Stimulated activated effector memory CD8-positive, alpha-beta T cell treated with anti-CD3 and anti-CD28 coated beads, Interleukin-12 subunit alpha, Interleukin-12 subunit beta, amount 100 ng/mL, for 72 hours (primary cell): ENCODE measurements around the gene KDM4C.

Experiments used
- ATAC-seq: fragments of 150-1000 bp; cut with Tn5 transposase; 2 replicates; pipeline ENCODE4 v1.10.0; 2021
- DNase-seq, 2 donors: peaks; one replicate each; pipeline ENCODE4 v3.0.0; 2021 to 2022; ENCODE audit warnings: low spot score in 2 of 2
- H3K27ac Mint-ChIP-seq: one replicate; pipeline ENCODE4 v1.8.0; 2022; ENCODE audit warnings: mild to moderate bottlenecking, mixed read lengths
- H3K36me3 Mint-ChIP-seq: one replicate; pipeline ENCODE4 v1.8.0; 2022; ENCODE audit warnings: mild to moderate bottlenecking, mixed read lengths
- H3K4me1 Mint-ChIP-seq: one replicate; pipeline ENCODE4 v1.8.0; 2022; ENCODE audit warnings: mixed read lengths
- H3K4me3 Mint-ChIP-seq: one replicate; pipeline ENCODE4 v1.8.0; 2022; ENCODE audit warnings: mild to moderate bottlenecking, mixed read lengths
- H3K9me3 Mint-ChIP-seq: one replicate; pipeline ENCODE4 v1.8.0; 2022; ENCODE audit warnings: mixed read lengths

The KDM4C gene

DNA sequence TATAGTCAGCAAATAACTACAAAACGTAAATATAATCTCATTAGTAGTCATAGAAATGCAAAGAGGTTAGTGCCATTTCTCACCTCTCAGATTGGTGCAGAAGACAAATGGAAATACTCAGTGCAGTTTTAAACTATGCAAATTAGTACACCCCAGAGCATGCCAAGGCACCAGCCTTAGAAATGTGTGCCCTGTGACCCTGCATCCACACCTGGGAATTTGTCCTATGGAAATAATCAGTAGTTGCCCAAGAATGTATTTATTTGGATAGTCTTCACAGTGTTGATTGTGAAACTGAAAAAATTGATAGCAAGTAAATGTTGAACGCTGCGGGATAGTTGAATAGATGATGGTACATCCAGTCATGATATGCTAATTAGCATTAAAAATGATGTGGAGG is 152.7 kb downstream of the KDM4C start:
- no peaks in the 10 kb centered on the region for H3K36me3 Mint-ChIP-seq
- ATAC-seq: no peak
- no peak for DNase-seq
- peaks cover 14% of the 10 kb centered on the region for H3K4me1 Mint-ChIP-seq
- no peak overlapping the region for H3K27ac Mint-ChIP-seq
- H3K4me3 Mint-ChIP-seq: no peak overlapping the region
- H3K9me3 Mint-ChIP-seq: no peaks in the 10 kb centered on the region

DNA sequence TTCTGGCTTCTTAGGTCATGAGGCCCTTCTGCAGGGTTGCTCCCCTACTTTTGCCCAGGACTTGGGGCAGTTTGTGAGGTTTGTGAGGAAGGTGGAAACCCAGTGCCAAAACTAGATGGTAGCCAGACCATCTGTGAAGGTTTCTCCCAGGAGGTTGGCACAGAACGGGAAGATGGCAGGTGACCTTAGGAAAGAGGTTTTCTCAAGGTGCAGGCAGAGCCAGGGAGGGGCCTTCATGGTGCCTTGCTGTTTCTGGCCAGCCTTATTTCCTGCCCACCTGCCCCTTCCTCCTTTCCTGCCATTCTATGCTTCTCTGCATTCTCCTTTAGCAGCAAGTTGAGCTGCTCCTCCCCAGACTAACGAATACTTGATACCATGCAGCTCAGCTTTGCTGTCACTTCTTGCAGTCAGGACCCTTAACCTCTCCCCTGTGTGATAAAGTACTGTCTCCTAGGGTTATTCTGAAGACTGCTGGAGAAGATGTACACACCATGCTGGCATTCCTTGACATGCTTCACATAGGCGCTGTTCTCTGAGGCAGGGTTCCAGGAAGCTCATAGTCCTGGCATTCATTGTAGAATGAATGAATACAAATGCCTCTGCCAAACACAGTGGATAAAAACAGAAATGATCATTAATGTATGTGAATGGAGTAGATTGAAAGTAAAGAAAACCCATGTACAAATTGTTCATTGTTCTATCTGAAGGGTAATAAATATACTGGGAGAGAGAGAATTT is 154.3 kb downstream of the KDM4C start:
- peak overlapping the region; percentile 72 for H3K27ac Mint-ChIP-seq

DNA sequence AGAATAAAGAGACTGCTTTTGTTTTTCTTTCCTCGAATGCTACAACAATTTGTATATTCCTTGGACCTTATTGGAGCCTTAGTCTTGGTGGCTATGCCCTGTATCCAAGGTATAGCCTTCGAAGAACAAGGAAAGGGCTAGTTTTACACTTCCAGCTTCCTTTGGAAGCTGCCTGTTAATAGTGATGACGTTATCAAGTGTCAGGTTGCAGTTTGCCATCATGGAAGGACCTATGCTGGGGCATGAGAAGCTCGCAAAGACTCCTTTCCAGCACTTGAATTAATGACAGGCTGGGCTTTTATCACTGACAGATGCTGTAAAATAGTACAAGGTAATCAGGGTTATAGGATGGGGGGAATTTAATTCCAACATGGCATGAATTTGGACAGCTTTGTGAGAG is 157.9 kb downstream of the KDM4C start:
- no peaks in the 10 kb centered on the region for H3K9me3 Mint-ChIP-seq
- H3K27ac Mint-ChIP-seq: no peak overlapping the region
- H3K4me1 Mint-ChIP-seq: peaks cover 40% of the 10 kb centered on the region
- H3K4me3 Mint-ChIP-seq: no peak overlapping the region
- peaks cover 5% of the 10 kb centered on the region for H3K36me3 Mint-ChIP-seq
- DNase-seq (no peak), ATAC-seq (no peak)

More for the DNA sequence above, 154.3 kb downstream of the KDM4C start:
- ATAC-seq (no peak), DNase-seq (no peak)
- no peak overlapping the region for H3K4me3 Mint-ChIP-seq
- H3K4me1 Mint-ChIP-seq: peaks cover 23% of the 10 kb centered on the region
- H3K9me3 Mint-ChIP-seq: no peaks in the 10 kb centered on the region
- no peaks in the 10 kb centered on the region for H3K36me3 Mint-ChIP-seq

DNA sequence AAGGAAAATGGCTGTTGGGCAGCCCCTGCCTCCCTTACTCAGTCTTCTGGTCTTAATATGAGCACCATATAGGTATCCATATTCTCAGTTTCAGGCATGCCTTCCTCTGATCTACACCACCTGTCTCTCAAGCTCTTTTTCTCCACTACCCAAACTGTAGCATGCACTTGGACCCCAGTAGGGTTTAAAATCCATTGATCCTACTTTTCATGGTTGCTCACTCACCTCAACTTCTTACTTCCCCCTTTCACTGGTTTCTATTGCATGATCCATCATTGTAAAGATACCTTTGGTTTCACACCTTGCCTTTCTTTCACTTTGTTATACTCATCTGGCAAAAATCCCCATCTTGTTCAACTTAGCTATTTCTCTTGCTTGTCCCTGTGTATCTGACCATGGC is 159.4 kb downstream of the KDM4C start:
- no peaks in the 10 kb centered on the region for H3K9me3 Mint-ChIP-seq
- no peak overlapping the region for H3K4me3 Mint-ChIP-seq
- H3K4me1 Mint-ChIP-seq: peaks cover 48% of the 10 kb centered on the region
- DNase-seq (no peak), ATAC-seq (peak; percentile 59)
- no peak overlapping the region for H3K27ac Mint-ChIP-seq
- H3K36me3 Mint-ChIP-seq: peaks cover 5% of the 10 kb centered on the region

DNA sequence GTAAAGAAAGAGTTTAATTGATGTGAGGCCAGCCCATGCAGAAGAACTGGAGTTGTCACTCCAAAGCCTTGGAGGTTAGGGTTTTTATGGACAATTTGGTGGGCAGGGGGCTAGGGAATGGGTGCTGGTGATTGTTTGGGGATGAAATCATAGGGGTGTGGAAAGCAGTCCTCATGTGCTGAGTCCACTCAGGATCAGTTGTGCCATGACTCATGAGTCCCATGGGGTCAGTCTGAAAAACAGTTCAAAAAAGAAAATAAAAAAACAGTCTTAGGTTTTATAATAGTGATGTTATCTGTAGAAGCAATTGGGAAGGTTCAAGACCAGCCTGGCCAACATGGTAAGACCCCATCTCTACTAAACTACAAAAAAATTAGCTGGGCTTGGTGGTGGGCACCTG is 162.3 kb downstream of the KDM4C start:
- Mint-ChIP-seq H3K4me3 (no peak overlapping the region), H3K9me3 (no peaks in the 10 kb centered on the region), H3K4me1 (peaks cover 72% of the 10 kb centered on the region), H3K36me3 (peaks cover 11% of the 10 kb centered on the region), H3K27ac (no peak overlapping the region)
- ATAC-seq (no peak), DNase-seq (no peak)

DNA sequence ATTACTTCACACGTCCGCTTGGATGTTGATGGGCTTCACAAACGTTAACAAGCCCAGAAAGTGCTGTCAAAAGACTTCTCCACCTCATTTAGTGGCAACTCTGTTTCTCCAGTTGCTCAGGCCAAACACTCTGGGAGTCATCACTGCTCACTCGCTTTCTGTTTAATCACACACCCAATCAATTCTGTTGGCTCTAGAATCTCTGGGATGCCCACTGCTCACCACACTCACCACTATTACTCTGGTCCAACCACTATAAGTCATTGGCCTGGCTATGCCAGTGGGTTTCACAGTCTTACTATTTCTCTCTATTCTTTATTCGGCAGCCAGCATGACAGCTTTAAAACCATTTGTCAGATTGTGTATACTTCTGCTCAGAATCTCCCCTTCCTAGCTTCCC is 163.5 kb downstream of the KDM4C start:
- peaks cover 77% of the 10 kb centered on the region for H3K4me1 Mint-ChIP-seq
- H3K27ac Mint-ChIP-seq: no peak overlapping the region
- no peaks in the 10 kb centered on the region for H3K9me3 Mint-ChIP-seq
- H3K36me3 Mint-ChIP-seq: peaks cover 11% of the 10 kb centered on the region
- DNase-seq (no peak), ATAC-seq (peak; percentile 61)
- no peak overlapping the region for H3K4me3 Mint-ChIP-seq

DNA sequence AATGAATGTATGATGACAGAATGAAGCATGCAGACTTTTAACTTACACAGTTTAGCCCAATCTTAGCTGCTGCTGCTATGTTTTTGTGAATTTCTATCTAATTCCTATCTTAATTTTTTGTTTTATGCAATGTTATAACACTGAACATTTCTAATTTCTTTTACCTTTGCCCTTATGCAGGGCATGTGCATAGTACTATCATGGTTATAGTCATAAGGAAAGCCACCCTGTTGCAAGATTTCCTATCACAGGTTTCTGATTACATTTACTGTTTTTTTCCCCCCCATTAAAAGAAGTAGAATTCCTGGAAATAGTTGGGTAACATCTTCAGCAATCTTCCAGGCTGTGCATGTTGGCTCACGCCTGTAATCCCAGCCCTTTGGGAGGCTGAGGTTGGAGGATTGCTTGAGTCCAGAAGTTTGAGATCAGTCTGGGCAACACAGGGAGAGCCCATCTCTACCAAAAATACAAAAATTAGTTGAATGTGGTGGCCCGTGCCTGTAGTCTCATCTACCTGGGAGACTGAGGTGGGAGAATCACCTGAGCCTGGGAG is 164.4 kb downstream of the KDM4C start:
- Mint-ChIP-seq H3K4me1 (peaks cover 73% of the 10 kb centered on the region), H3K9me3 (no peaks in the 10 kb centered on the region), H3K27ac (peak overlapping the region; percentile 57), H3K4me3 (no peak overlapping the region), H3K36me3 (peaks cover 11% of the 10 kb centered on the region)
- ATAC-seq (peak; percentile 44), DNase-seq (no peak)

DNA sequence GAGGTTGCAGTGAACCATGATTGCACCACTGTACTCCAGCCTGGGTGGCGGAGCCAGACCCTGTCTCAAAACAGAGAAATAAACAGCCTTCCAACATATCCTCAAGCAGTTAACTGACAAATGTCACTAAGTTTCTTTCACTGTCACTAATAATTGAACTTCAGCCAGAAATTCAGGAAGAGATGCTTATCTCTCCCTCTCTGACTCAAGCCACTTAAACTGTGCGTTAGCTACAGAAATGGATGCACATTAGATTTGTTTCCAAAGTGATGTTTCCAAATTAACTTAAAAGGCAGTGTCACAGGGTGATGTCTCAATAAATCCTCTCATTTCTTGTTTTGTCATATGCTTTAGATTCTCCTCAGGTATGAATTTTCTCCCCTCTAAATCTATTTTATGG is 164.9 kb downstream of the KDM4C start:
- peaks cover 11% of the 10 kb centered on the region for H3K36me3 Mint-ChIP-seq
- no peak for DNase-seq
- no peak overlapping the region for H3K4me3 Mint-ChIP-seq
- ATAC-seq: no peak
- peaks cover 71% of the 10 kb centered on the region for H3K4me1 Mint-ChIP-seq
- H3K9me3 Mint-ChIP-seq: no peaks in the 10 kb centered on the region
- H3K27ac Mint-ChIP-seq: peak overlapping the region; percentile 57

DNA sequence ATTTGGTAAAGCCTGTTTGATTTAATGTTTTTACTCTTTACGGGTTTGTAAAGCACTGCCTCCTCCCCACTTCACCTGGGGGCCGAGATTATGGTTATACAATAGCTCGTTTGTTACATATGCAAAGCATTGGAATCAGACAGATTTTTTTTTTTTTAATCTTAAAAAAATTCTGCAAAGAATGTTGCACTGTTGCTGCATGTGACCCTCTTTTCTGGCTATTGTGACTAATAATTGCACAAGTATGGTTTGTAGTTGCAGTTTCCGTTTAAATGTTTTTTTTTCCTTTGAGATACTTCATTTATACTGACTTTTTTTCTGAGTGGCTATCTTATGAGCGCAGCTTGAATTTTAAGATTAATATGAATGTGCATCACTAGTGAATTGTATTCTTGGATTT is 165.3 kb downstream of the KDM4C start:
- H3K27ac Mint-ChIP-seq: peak overlapping the region; percentile 57
- H3K4me1 Mint-ChIP-seq: peaks cover 73% of the 10 kb centered on the region
- peaks cover 11% of the 10 kb centered on the region for H3K36me3 Mint-ChIP-seq
- DNase-seq (no peak), ATAC-seq (peak; percentile 77)
- no peaks in the 10 kb centered on the region for H3K9me3 Mint-ChIP-seq
- no peak overlapping the region for H3K4me3 Mint-ChIP-seq

DNA sequence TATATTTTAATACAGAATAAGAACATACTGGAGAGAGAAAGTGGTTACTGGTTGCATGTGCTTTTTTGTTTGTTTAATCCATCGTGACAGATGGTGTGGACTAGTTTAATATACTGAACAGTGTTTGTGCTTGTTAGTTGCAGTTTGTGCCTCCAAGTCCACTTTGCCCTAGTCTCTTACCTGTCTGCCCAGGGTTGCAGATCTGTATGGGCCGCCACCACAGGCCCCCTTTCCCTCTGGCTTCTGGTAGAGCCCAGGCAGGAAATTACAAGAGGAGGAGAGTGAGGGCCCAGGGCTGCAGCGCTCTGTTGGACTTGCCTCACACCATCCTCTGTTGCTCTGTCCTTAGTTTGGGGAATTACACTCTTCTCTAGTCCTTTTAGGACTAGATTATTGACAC is 166.4 kb downstream of the KDM4C start:
- ATAC-seq: no peak
- Mint-ChIP-seq H3K9me3 (no peaks in the 10 kb centered on the region), H3K27ac (peak overlapping the region; percentile 9), H3K4me1 (peaks cover 79% of the 10 kb centered on the region), H3K36me3 (peaks cover 11% of the 10 kb centered on the region), H3K4me3 (no peak overlapping the region)
- DNase-seq: no peak

DNA sequence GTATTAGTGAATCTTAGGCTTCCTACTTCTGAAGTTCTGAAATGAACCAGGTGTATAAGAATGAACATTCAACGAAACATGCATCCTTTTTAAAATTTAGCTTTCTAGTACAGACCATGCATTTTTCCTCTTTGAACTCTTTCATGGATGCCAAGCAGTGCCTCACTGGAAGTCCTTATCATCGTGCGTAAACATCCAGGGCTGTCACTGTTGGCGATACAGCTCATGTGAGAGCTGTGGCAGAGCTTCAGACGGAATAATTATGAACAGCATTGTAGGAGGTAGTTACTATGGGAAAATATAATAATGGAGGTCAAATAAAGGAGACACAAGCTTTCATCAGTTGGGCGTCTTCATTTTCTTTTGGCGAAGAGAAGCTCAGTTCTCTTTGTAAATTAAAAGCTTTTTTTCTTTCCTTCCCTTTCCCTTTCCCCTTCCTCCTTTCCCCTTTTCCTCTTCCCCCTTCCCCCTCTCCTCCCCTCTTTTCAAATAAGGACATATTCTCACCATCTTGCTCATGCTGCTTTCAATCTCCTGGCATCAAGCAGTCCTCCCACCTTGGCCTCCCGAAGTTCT is 167.3 kb downstream of the KDM4C start:
- Mint-ChIP-seq H3K9me3 (no peaks in the 10 kb centered on the region), H3K27ac (peak overlapping the region; percentile 9), H3K4me3 (no peak overlapping the region), H3K36me3 (peaks cover 8% of the 10 kb centered on the region), H3K4me1 (peaks cover 79% of the 10 kb centered on the region)
- ATAC-seq (no peak), DNase-seq (no peak)

DNA sequence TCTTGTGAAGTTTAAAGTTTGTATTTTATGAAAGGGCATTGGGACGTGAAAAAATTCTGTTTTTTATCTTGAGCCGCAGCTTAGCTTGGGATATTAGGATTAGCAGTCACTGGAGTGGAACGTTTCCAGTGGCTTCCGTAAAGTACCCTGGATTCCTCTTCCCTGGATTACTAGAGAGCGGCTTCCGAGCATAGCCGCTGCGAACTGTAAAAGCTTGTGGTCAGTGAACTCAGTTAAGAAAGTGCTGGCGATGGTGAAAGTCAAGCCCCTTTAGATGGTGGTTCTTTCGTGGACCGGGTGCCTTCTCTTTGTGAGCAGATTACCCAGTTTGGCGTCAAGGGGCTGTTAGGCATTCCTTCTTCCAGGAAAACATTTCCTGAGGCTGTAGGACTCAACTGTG is 168.1 kb downstream of the KDM4C start:
- peaks cover 76% of the 10 kb centered on the region for H3K4me1 Mint-ChIP-seq
- no peak for ATAC-seq
- no peaks in the 10 kb centered on the region for H3K9me3 Mint-ChIP-seq
- H3K27ac Mint-ChIP-seq: no peak overlapping the region
- DNase-seq: no peak
- H3K4me3 Mint-ChIP-seq: no peak overlapping the region
- peaks cover 6% of the 10 kb centered on the region for H3K36me3 Mint-ChIP-seq

DNA sequence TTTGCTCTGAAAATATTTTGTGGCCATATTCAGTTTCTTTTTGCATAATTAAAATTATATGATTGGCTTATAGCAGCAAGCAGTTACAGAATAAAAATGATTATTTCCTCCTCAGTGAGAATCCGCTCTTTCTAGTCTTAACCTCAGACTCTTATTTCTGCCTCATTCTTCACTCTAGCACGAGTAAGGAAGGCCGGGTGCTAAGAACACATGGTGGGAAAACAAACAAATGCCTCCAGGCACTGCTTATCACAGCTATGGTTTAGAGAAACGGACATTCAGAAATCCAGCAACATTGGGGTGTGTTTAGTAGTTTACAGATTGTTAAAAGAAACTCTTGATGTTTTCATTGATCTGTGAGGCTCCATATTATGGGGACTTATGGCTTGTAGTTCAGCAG is 168.7 kb downstream of the KDM4C start:
- Mint-ChIP-seq H3K27ac (no peak overlapping the region), H3K36me3 (peaks cover 6% of the 10 kb centered on the region), H3K4me3 (no peak overlapping the region), H3K4me1 (peaks cover 70% of the 10 kb centered on the region), H3K9me3 (no peaks in the 10 kb centered on the region)
- no peak for DNase-seq
- no peak for ATAC-seq

DNA sequence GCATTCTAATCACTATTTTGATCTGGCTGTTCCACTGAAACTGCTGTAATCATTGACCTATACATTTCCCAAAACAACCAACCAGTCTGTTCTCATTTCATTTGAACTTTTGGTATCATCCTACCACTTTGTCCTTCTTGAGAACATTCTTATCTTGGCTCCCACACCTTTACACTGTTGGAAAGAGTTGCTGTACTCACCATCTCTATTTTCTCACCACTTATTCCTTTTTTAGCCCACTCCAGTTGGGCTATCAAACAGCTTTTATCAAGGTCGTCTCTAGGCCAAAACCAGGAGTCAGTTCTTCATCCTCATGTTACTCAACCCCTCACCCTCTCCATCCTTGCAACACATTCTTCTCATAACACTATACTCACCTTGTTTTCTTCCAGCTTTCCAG is 170.1 kb downstream of the KDM4C start:
- Mint-ChIP-seq H3K27ac (no peak overlapping the region), H3K9me3 (no peaks in the 10 kb centered on the region), H3K4me1 (peaks cover 66% of the 10 kb centered on the region), H3K4me3 (no peak overlapping the region), H3K36me3 (peaks cover 6% of the 10 kb centered on the region)
- ATAC-seq: no peak
- no peak for DNase-seq

DNA sequence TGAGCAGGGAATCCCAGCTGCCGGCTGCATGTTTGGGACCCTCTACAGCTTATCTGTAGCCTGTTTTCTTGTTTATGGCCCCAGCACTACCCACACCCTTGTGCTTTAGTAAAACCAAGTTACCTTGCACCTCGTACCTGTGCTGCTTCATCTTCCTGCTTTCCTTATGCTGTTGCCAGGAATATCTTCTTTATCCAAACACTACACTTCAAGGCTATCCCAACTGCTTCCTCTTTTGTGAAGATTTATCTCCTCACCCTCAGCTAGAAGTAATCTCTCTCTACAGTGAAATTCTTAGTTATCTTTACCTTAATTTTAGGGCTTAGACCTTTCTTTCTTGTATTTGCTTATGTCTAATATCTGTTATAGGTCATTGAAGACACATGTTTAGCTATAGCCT is 171.1 kb downstream of the KDM4C start:
- Mint-ChIP-seq H3K4me3 (no peak overlapping the region), H3K4me1 (peaks cover 56% of the 10 kb centered on the region), H3K36me3 (no peaks in the 10 kb centered on the region), H3K27ac (no peak overlapping the region), H3K9me3 (no peaks in the 10 kb centered on the region)
- ATAC-seq (no peak), DNase-seq (no peak)
